GM21717 (cell line): ENCODE data around the gene ACOT6.
"Not testable (repeated sequence)": the region's sequence is repeated elsewhere in the genome, so short reads cannot be mapped to it uniquely, and the experiment has no call there.

Source experiments
- ATAC-seq: cut with Tn5 transposase; IDR thresholded peaks from one replicate; pipeline ENCODE4 v1.9.1; 2021; ENCODE audit warnings: mild to moderate bottlenecking, moderate library complexity; ENCODE audit not compliant: unreplicated experiment

Gene ACOT6

GRCh38 chr14:73612339-73613045 lies at the start of gene ACOT6:
ACOT6 (plus strand) TSS chr14:73612517; CDS start chr14:73612572, 55 bp downstream.
- ATAC-seq, result no peak

GRCh38 chr14:73562696-73563095 lies 49.6 kb upstream of the ACOT6 start:
- ATAC-seq, result not testable (repeated sequence)

GRCh38 chr14:73566431-73566830 lies 45.9 kb upstream of the ACOT6 start:
- not testable (repeated sequence) for ATAC-seq

- ATAC-seq, result not testable (repeated sequence)
Observed at GRCh38 chr14:73566935-73567334, 45.4 kb upstream of the ACOT6 start.

GRCh38 chr14:73567358-73567757 lies 45.0 kb upstream of the ACOT6 start:
- no peak for ATAC-seq

- no peak for ATAC-seq
Observed at GRCh38 chr14:73567951-73568885, 44.1 kb upstream of the ACOT6 start.

GRCh38 chr14:73568886-73569184 lies 43.5 kb upstream of the ACOT6 start:
- ATAC-seq, result not testable (repeated sequence)

GRCh38 chr14:73569185-73569958 lies 42.9 kb upstream of the ACOT6 start, which contains the start of gene ACOT2:
ACOT2 (plus strand) TSS chr14:73569213; CDS start chr14:73569241, 28 bp downstream.
- ATAC-seq, result peak; percentile 52

- not testable (repeated sequence) for ATAC-seq
Observed at GRCh38 chr14:73570913-73571312, 41.4 kb upstream of the ACOT6 start.

- ATAC-seq, result not testable (repeated sequence)
Observed at GRCh38 chr14:73573034-73573433, 39.3 kb upstream of the ACOT6 start.

GRCh38 chr14:73573740-73574139 lies 38.6 kb upstream of the ACOT6 start:
- ATAC-seq, result not testable (repeated sequence)

GRCh38 chr14:73574251-73574650 lies 38.1 kb upstream of the ACOT6 start:
- not testable (repeated sequence) for ATAC-seq

- no peak for ATAC-seq
Observed at GRCh38 chr14:73576391-73576790, 35.9 kb upstream of the ACOT6 start.

- not testable (repeated sequence) for ATAC-seq
Observed at GRCh38 chr14:73577214-73577613, 35.1 kb upstream of the ACOT6 start.

GRCh38 chr14:73582102-73582979 lies 30.0 kb upstream of the ACOT6 start:
- not testable (repeated sequence) for ATAC-seq

- no peak for ATAC-seq
Observed at GRCh38 chr14:73588695-73589094, 23.6 kb upstream of the ACOT6 start.

- ATAC-seq, result no peak
Observed at GRCh38 chr14:73589116-73589515, 23.2 kb upstream of the ACOT6 start.

GRCh38 chr14:73590673-73591004 lies 21.7 kb upstream of the ACOT6 start:
- not testable (repeated sequence) for ATAC-seq

GRCh38 chr14:73591690-73592449 lies 20.4 kb upstream of the ACOT6 start, which contains the start of gene ACOT4:
ACOT4 (plus strand) TSS chr14:73591873; CDS start chr14:73591960, 87 bp downstream.
- no peak for ATAC-seq
